SH-SY5Y (cell line): Measurements from ENCODE around the gene ACTRT2.

Experiments
- GATA2 ChIP-seq: IDR thresholded peaks from 2 replicates; pipeline ENCODE4 v1.6.1; 2011; ENCODE audit warnings: mild to moderate bottlenecking, low read depth, low read length
- GATA3 ChIP-seq: IDR thresholded peaks from 2 replicates; pipeline ENCODE4 v1.6.1; 2011; ENCODE audit warnings: low read depth, mild to moderate bottlenecking, low read length, moderate library complexity

ACTRT2 gene

DNA sequence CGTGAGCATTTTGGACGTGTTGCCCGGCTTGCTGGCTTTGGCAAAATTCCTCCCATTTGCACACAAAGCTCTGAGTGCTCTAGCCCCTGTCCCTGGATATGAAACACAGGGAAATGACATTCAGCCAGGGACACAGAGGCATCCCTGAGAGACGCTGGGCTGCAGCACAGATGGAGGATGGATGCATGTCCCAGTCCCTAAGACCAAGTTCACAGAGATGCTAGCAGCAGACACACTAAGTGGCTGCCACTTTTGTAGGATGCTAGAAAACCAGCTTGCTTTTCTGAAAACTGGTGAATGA lies 12.5 kb downstream of the ACTRT2 start:
- TF ChIP-seq GATA3, result no peak

DNA sequence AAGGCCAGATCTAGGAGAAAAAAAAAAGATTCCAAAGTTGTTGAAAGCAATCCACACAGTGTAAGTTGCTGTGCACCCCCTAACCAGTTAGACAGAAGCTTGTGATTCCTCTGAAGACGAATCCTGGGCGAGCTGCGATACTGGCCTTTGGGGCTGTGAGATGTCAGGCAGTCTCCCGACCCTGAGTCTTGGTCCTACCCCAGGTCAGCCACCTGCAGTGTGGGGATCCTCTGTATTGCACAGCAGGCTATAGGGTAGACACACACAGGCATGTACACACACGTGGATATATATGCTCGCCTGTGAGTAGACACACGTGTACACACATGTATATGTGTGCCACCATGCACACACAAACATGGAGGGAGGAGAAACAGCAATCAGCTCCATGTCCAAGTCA lies 12.9 kb downstream of the ACTRT2 start:
- no peak for TF ChIP-seq GATA3
- TF ChIP-seq GATA2, result no peak

DNA sequence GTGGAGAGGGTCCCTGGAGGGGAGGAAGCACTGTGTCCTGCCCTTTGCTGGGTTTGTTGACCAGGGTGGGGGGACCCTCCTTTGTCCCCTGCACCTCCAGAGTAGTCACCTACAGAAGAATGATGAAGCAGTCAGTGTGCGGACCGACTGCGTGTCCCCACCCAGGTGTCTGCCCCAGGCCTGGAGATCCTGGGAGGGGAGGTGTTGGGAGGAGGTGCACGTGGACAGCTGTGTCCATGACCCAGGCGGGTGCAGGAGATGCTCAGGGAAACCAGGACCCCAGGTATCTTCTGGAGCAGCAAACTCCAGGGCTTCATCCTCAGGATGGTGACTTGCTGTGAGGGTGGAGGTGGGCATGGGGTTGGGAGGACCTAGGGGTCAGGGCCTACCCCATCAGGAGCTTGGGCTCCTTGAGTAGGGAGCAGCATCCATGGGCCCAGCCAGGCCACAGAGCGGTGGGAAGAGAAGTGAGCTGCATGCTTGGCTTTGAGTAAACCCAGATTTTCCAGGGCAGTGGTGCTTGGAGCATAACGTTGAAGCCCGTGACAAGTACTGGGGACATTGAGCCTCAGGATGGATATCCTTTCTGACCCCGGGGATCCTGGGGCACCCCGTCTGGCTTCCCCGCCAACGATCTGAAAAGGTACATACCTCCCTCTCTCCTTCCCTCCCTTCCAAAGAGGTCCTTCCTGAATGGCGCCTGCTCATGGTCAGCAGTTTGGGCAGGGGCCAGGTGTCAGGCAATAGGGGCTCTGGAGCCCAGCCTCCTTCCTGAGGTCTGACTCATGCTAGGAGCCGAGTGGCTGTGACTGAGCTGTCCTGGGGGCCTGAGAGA lies 13.7 kb downstream of the ACTRT2 start:
- TF ChIP-seq GATA2, result no peak

DNA sequence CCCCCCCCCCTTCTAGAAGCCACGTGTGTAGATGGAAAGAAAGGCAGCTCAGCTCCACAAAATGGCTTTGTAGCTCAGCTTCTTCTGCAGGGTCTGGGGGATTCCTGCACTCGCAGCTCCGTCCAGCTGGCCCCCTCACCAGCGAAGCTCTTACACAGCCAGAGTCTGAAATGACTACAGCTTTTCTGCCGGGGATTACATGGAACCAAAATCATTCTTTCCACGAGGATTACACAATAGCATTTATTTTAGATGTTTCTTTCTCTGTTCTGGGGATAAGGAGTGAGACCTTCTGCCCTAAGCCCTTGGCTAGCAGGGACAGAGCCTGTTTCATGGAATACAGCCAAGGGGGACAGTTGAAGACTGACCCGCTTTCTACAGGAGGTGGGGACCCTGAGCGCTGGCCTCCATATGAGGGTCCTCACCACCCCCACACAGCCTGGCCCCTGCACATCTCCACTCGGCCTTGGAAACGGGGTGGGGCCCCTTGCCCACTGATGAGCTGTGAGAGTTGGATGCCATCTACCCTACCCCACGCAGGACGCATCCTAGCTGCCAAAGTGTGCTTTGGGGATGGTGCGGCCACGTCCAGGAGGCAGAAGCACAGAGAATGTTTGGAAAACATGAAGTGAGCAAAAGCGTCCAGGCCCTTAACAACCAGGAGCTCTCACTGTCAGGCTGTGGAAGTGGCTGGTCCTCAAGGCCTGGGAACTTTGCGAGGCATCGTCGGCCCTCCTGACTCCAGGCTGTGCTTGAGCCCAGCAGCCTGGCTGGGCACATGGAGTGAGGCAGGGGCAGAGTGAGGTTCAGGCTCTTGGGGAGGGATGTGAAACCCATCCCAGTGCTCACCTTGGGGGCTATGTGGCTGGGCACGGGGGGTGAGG lies 14.5 kb downstream of the ACTRT2 start:
- TF ChIP-seq GATA3, result no peak
- no peak for TF ChIP-seq GATA2

DNA sequence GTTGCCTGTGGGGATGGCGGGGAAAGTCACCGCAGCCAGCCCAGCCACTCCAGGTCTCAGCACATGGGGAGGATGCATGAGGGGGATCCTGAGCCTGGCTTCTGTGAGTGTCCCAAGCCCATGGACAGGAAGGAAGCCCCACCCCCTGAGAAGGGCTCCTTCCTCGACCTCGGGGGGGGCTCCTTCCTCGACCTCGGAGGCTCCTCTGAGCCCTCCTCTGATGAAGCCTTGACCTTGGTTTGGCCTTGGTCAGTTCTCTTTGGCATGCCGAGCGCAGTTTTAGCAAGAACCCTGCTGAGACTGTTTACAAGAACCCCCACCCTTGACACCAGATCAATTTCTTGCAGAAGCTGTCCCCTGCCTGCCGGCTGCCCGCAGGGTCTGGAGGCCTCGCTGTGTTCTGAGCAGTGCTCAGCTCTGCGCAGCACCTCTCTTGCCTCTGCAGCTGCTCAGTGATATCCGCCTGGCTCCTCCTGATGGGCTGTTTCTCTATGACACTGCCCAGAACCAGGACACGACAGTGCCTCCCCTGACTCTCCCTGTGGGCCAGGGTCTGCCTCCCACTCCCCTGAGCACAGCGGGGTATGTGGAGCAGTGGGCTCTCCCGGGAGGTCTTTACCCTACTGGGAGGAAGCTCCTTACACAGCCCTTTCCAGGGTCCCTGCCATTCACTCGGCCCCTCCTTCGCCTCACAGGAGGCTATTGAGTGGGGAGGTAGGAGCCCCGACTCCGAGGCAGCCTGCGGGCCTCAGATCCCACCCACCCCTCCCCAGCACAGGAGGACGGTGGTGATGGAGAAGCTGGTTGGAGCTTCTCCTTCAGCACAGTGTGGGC lies 15.4 kb downstream of the ACTRT2 start:
- no peak for TF ChIP-seq GATA2
- no peak for TF ChIP-seq GATA3

DNA sequence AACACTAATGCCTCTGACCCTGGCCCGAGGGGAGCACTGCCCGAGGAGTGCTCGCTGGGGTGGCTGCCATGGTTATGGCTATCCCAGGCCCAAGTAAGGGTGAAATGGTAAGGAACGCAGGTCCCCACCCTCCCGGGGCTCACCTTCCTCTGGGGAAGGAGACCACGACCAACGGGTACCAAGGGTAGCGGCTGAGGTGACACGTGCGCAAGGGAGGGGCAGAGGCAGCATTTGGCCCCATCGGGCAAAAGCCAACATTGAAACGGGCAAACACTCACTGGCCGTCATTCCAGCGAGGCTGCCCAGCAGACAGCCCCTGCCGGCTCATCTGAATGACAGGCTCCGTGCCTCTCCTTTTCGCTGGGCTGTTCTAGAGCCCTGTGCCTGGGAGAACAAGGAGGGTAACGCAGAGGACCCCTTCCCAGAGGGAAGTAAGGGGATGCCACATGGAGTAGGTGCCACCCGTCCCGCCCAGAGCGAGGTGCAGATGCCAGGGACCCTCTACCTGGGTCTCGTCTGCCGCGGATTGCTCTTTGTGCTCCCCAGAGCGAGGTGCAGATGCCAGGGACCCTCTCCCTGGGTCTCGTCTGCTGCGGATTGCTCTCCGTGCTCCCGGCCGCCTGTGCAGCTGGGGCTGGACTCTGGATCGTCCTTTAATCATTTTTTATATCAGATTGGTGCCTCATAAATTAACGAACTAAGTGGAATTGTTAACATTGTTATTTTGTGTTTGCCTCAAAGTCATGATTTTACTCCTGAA lies 16.2 kb downstream of the ACTRT2 start:
- TF ChIP-seq GATA2 (no peak), GATA3 (no peak)

DNA sequence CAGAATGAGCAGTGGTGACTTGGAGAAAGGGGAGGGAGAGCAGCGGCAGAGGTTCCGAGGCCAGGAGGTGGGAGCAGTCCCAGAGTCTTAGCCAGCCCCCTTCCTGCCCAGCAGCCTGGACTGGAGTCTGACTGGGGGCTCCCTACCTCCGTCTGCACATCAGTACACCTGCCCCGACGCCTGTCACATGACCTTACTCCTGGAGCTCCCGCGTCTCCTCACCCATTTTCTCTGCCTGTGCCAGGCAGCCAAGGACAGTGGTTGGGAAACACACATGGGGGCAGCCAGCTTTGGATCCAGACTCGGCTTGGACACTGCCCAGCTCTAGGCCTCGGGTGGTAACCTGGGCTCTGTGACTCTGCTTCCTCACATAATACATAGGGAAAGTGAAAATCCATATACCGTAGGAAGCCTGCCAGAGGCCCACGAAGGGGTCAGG lies 16.9 kb downstream of the ACTRT2 start:
- TF ChIP-seq GATA2 (no peak), GATA3 (no peak)

DNA sequence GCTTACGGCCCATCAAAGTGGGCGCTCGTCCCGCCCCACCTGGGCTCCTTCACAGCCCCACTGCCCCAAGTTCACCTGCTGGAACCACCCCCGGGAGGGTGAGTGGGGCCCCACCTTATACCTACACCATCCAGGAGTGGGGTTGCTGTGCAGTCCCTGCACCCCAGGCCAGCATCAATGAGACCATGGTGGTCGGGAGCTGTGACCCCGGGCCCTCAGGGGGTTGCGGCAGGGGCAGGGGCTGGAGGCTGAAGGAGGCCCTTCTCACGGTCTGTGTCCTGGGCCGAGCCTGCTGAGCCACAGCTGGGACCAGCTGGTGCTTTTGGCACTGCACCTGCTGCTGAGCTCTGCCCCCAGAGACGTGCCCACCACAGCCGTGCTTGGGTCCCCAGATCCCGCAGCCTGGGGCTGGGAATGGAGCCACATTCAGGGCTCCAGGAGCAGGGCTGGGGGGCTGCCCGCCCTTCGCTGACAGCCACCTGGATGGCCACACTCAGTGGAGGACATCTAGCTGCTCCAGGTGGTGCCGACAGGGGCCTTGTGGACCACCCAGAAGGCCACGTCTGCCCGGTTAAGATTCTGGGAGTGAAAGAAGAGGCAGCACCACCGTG lies 17.4 kb downstream of the ACTRT2 start:
- TF ChIP-seq GATA2 (no peak), GATA3 (no peak)

DNA sequence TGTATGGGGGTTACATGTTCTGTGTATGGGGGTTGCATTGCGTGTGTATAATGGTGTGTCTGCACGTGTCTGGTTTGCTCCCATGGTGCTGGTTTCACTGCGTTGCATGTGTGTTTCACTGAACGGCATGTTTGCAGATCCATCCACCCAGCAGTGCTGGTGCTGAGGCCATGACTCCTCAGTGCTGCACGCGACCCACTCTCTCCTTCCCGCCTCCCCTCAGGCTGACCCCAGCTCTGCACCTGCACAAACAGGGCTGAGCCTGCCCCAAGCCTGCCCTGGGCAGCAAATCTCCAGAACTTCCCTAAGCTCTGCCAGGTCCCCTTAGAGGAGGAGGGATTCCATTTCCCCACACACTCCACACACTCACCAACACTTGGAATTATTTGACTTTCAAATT lies 18.7 kb downstream of the ACTRT2 start:
- TF ChIP-seq GATA2 (no peak), GATA3 (no peak)

DNA sequence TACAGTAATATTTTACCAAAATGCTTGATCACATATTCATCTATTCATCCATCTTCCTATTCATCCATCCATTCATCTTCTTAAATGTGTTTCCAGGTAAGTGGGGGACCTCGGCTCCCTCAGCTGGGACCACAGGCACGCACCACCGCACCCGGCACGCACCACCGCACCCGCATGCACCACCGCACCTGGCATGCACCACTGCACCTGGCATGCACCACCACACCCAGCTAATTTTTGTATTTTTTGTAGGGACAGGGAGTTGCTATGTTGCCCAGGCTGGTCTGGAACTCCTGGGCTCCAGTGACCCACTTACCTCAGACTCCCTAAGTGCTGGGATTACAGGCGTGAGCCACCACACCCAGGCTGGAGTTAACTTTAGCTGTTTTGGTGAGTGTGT lies 21.2 kb downstream of the ACTRT2 start:
- TF ChIP-seq GATA3, result no peak
- no peak for TF ChIP-seq GATA2

DNA sequence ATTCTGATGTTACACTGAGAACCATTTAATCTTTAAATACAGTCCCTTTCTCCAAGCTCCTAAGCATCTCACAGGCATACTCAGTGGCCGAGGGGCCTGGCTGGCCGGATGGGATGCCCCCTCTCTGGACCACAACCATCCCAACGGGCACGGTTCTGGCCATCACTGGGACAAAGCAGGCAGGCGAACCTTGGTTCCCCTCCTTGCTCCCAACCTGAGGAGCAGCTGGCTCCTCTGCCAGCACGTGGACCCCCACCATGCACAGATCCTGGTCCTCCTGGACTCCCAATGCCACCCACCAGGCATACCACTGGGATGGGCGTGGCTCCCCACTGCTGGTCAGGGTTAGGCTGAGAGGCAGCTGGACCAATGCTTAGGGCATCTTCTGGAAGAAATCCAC lies 27.9 kb downstream of the ACTRT2 start:
- TF ChIP-seq GATA2 (no peak), GATA3 (no peak)

DNA sequence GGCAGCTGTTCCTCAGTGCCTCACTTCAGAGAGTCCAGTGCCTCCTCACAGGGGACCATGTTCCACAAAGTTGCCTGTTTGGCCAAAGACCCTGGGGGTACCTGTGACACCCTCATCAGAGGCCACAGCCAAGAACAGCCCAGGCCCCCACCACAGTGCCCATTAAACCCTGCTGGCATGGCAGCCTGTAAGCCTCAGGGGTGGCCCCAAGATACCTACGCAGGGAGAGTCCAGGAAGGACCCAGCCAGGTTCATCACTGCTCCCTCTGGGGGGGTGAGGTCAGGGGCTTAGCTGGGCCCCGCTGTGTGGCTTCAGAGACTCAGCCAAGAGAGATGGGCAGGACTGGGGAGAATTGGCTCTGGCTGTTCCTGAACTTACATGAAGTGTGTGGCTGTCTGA lies 28.6 kb downstream of the ACTRT2 start:
- TF ChIP-seq GATA2 (no peak), GATA3 (no peak)

DNA sequence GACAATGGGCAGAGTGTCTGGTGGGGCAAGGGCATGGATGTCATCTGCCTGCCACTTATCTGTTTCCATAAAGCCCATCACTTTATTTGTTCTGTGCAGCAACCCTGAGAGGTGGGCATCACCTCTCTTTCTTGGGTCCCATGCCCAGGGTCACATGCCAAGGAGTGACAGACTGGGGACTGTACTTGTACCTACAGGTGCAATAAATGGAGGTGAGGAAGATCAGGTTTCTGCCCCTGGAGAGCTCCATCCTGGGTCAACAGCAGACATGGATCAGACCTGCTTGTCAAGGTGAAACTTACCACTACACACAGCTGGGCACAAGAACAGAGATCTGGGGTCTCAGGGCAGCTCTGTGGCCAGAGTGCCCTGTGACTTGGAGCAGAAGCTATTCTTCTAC lies 29.3 kb downstream of the ACTRT2 start:
- TF ChIP-seq GATA3 (no peak), GATA2 (no peak)
